GM12878 (cell line): ENCODE results near the gene ING3. TPM values are rescaled to one million over a fixed set of nuclear protein-coding genes. Genes with fewer than 3 reads are reported as not detected.

Source experiments
- ATAC-seq: fragments of 200-7000 bp; cut with Tn5 transposase; 3 replicates; pipeline ENCODE4 v1.9.1; 2020; ENCODE audit warnings: mild to moderate bottlenecking, moderate library complexity
- BruUV-seq: library from RNA; stranded (reverse); fragments of 400-500 nt; replicated peaks from 2 replicates; lab custom pipeline; 2021; lab: Mats Ljungman, UMichigan
- CTCF ChIA-PET: fragments of 300-600 bp; sonication (Branson Sonifier 250); formaldehyde crosslinking; extraction: SDS; loops from one replicate; lab custom pipeline; 2021; ENCODE audit warnings: inconsistent platforms; lab: Yijun Ruan, JAX
- POLR2A ChIA-PET: fragments of 350-600 bp; formaldehyde crosslinking; extraction: SDS; loops from one replicate; lab custom pipeline; 2021; ENCODE audit warnings: inconsistent platforms; lab: Charles Lee
- RAD21 ChIA-PET: fragments of 300-600 bp; sonication (Branson Sonifier 250); formaldehyde crosslinking; loops from one replicate; lab custom pipeline; 2023; ENCODE audit warnings: antibody characterized with exemption; ENCODE audit not compliant: unreplicated experiment; lab: Charles Lee
- SMC1A ChIA-PET: fragments of 300-600 bp; sonication (Branson Sonifier 250); formaldehyde crosslinking; loops from one replicate; lab custom pipeline; 2023; ENCODE audit not compliant: unreplicated experiment, uncharacterized antibody; lab: Charles Lee
- DNase-seq: peaks from one replicate; pipeline ENCODE4 v3.0.0-alpha.2; 2011; ENCODE audit warnings: low read depth, low spot score
- FAIRE-seq: peaks from 3 replicates; lab custom pipeline; 2011; peaks lifted over from hg19 to GRCh38; lab: Jason Lieb, UNC
- H2AFZ ChIP-seq: 2 replicates; pipeline ENCODE4 v1.6.0; 2011; ENCODE audit warnings: low read depth, low read length, control low read depth; ENCODE audit not compliant: control insufficient read depth
- H3K27ac ChIP-seq: 2 replicates; pipeline ENCODE4 v1.5.1; 2011; ENCODE audit warnings: control low read depth; ENCODE audit not compliant: control insufficient read depth, insufficient read depth
- H3K27me3 ChIP-seq, 2 experiments: replicated peaks in 1 of 2; 2 replicates each; pipeline versions ENCODE4 v1.6.0 to v1.6.1; 2011; ENCODE audit warnings: low read length in 1 of 2; ENCODE audit not compliant: control insufficient read depth in 2 of 2, insufficient read depth in 2 of 2
- H3K36me3 ChIP-seq, 2 experiments: 2 replicates each; pipeline ENCODE4 v1.5.1; 2011; ENCODE audit warnings: low read length in 1 of 2; ENCODE audit not compliant: control insufficient read depth in 2 of 2, insufficient read depth in 2 of 2
- H3K4me1 ChIP-seq: 2 replicates; pipeline ENCODE4 v1.6.1; 2011; ENCODE audit warnings: mild to moderate bottlenecking, low read length, moderate library complexity, mixed read lengths; ENCODE audit not compliant: control insufficient read depth, insufficient read depth
- H3K4me2 ChIP-seq: 2 replicates; pipeline ENCODE4 v1.6.0; 2011; ENCODE audit warnings: control low read depth; ENCODE audit not compliant: control insufficient read depth, insufficient read depth
- H3K4me3 ChIP-seq: fragments of 200-600 bp; sonication (generic); 2 replicates; pipeline ENCODE4 v1.5.1; 2016
- H3K79me2 ChIP-seq: 2 replicates; pipeline ENCODE4 v1.6.0; 2011; ENCODE audit warnings: low read length; ENCODE audit not compliant: control insufficient read depth, insufficient read depth
- H3K9ac ChIP-seq: 2 replicates; pipeline ENCODE4 v1.8.0; 2011; ENCODE audit warnings: low read length, control low read depth, mixed read lengths; ENCODE audit not compliant: control insufficient read depth, insufficient read depth
- H3K9me3 ChIP-seq: replicated peaks from 3 replicates; pipeline ENCODE4 v1.5.1; 2011; ENCODE audit warnings: mild to moderate bottlenecking, low read length; ENCODE audit not compliant: control insufficient read depth, insufficient read depth
- H4K20me1 ChIP-seq: 2 replicates; pipeline ENCODE4 v1.6.0; 2011; ENCODE audit not compliant: control insufficient read depth, insufficient read depth
- CBX3 ChIP-seq: fragments of 200-600 bp; sonication (generic); IDR thresholded peaks from 2 replicates; pipeline ENCODE4 v1.6.1; 2016; ENCODE audit warnings: low read depth, borderline replicate concordance
- CBX5 ChIP-seq: sonication (generic); IDR thresholded peaks from 2 replicates; pipeline ENCODE4 v1.6.1; 2016; ENCODE audit warnings: low read depth, moderate library complexity, mild to moderate bottlenecking, inconsistent platforms
- CHD1 ChIP-seq: IDR thresholded peaks from 2 replicates; pipeline ENCODE4 v1.6.1; 2012; ENCODE audit warnings: low read depth, low read length, improper control_type of control experiment
- CREM ChIP-seq: IDR thresholded peaks from 2 replicates; pipeline ENCODE4 v1.6.1; 2014; ENCODE audit warnings: antibody characterized with exemption, low read depth
- E4F1 ChIP-seq: fragments of 450-650 bp; IDR thresholded peaks from 2 replicates; pipeline ENCODE4 v1.6.1; 2018; ENCODE audit warnings: borderline replicate concordance, mild to moderate bottlenecking; ENCODE audit not compliant: partially characterized antibody
- IKZF2 ChIP-seq, 2 experiments: fragments of 450-650 bp; IDR thresholded peaks; 2 replicates each; pipeline ENCODE4 v1.6.1; 2017; ENCODE audit warnings: mild to moderate bottlenecking in 2 of 2, moderate library complexity in 2 of 2
- MYC ChIP-seq: IDR thresholded peaks from 2 replicates; pipeline ENCODE4 v1.6.1; 2011; ENCODE audit warnings: mild to moderate bottlenecking, low read length, moderate library complexity, inconsistent platforms; ENCODE audit not compliant: insufficient read depth, insufficient replicate concordance, insufficient read length, severe bottlenecking
- NBN ChIP-seq: fragments of 450-650 bp; IDR thresholded peaks from 2 replicates; pipeline ENCODE4 v1.6.1; 2016
- NFXL1 ChIP-seq: fragments of 450-650 bp; IDR thresholded peaks from 2 replicates; pipeline ENCODE4 v1.6.1; 2017; ENCODE audit warnings: antibody characterized with exemption, mild to moderate bottlenecking, borderline replicate concordance
- NR2C1 ChIP-seq: fragments of 450-650 bp; IDR thresholded peaks from 2 replicates; pipeline ENCODE4 v1.6.1; 2017; ENCODE audit warnings: antibody characterized with exemption, mild to moderate bottlenecking, moderate library complexity
- PML ChIP-seq: IDR thresholded peaks from 2 replicates; pipeline ENCODE4 v1.6.1; 2012; ENCODE audit warnings: low read length, inconsistent platforms
- PRDM15 ChIP-seq: fragments of 450-650 bp; formaldehyde crosslinking; IDR thresholded peaks from 2 replicates; pipeline ENCODE4 v1.4.0; 2020; ENCODE audit warnings: mild to moderate bottlenecking, moderate library complexity
- SIN3A ChIP-seq: IDR thresholded peaks from 2 replicates; pipeline ENCODE4 v1.6.1; 2012; ENCODE audit warnings: low read depth, low read length, improper control_type of control experiment
- SIX5 ChIP-seq: IDR thresholded peaks from 2 replicates; pipeline ENCODE4 v1.6.1; 2011; ENCODE audit warnings: mild to moderate bottlenecking, low read depth, low read length, moderate library complexity; ENCODE audit not compliant: severe bottlenecking
- SPI1 ChIP-seq: IDR thresholded peaks from 2 replicates; pipeline ENCODE4 v1.6.1; 2011; ENCODE audit warnings: low read depth, mild to moderate bottlenecking, low read length, moderate library complexity, borderline replicate concordance; ENCODE audit not compliant: insufficient read depth
- STAT1 ChIP-seq: fragments of 450-650 bp; conservative IDR thresholded peaks from 2 replicates; pipeline ENCODE4 v1.6.1; 2014; ENCODE audit warnings: antibody characterized with exemption, mild to moderate bottlenecking
- ZNF24 ChIP-seq: fragments of 450-650 bp; IDR thresholded peaks from 2 replicates; pipeline ENCODE4 v1.6.1; 2017; ENCODE audit warnings: antibody characterized with exemption, mild to moderate bottlenecking
- ZNF384 ChIP-seq: IDR thresholded peaks from 2 replicates; pipeline ENCODE4 v1.6.1; 2012; ENCODE audit warnings: low read depth, mild to moderate bottlenecking, low read length, improper control_type of control experiment, borderline replicate concordance
- WGBS: methylation state at CpG from one replicate; pipeline ENCODE4 v1.1.6; 2016; ENCODE audit warnings: low lambda C conversion rate; ENCODE audit not compliant: insufficient replicate concordance, insufficient coverage; ENCODE audit errors: missing lambda C conversion rate; 5-methylcytosine and 5-hydroxymethylcytosine counted together
- in situ Hi-C: fragments of 300-500 bp; cut with MboI; formaldehyde crosslinking; loops from 9 replicates; pipeline ENCODE4 v1.14.3; 2018; ENCODE audit warnings: mixed read lengths
- intact Hi-C: fragments of 100-400 bp; cut with micrococcal nuclease; formaldehyde crosslinking; loops from one replicate; pipeline ENCODE4 v1.14.2; 2022; ENCODE audit not compliant: unreplicated experiment
- polyA plus RNA-seq, 11 experiments: library from polyadenylated mRNA; depleted of rRNA in 4 of 11; unstranded in 6 of 11; stranded (reverse) in 5 of 11; fragments of >200 nt; fragmentation: Nextera tagmentation in 4 of 11; fragmentation: Illumina TruSeq in 1 of 11; extraction: Ambion mirVana in 4 of 11; extraction: Trizol in 1 of 11; gene quantifications; 1 replicate in 1 of 11; 2 replicates in 10 of 11; pipeline versions ENCODE4 v1.2.1 to v1.2.3, GENCODE V29; 2011 to 2016; ENCODE audit warnings: inconsistent platforms in 2 of 11, missing spikeins in 2 of 11, low read depth in 1 of 11
- total RNA-seq, 4 experiments: library from RNA; depleted of rRNA in 3 of 4; stranded (reverse); fragments of >200 nt in 3 of 4; fragmentation: Illumina TruSeq in 1 of 4; extraction: Trizol in 1 of 4; gene quantifications; 2 replicates each; pipeline versions ENCODE4 v1.2.1 to v1.2.3, GENCODE V29; 2013 to 2021

The ING3 gene
- total and polyA plus RNA-seq, 10 of the 15 experiments (the other 5 are each of a cell fraction or from before 2014, with no cell fraction given): 12.1 to 60.8 (median 28.8) TPM

- Histone ChIP-seq H3K4me3 (no peak overlapping the region), H3K9me3 (no peaks in the 10 kb centered on the region), H3K27ac (no peak overlapping the region), H3K79me2 (no peaks in the 10 kb centered on the region), H2AFZ (no peak overlapping the region), H3K36me3 (no peaks in the 10 kb centered on the region), H3K4me2 (no peak overlapping the region), H3K27me3 (no peaks in the 10 kb centered on the region), H3K9ac (no peak overlapping the region), H4K20me1 (no peaks in the 10 kb centered on the region), H3K4me1 (no peaks in the 10 kb centered on the region)
- WGBS: 67% methylated on average over 2 of the region's 2 CpGs
- FAIRE-seq (no peak), ATAC-seq (no peak), DNase-seq (no peak)
- CTCF ChIA-PET: interaction anchor here (0.7 to 1.3 kb wide), 3 partner anchors 12 to 225 kb away, joined by 3 to 4 read pairs (median 3); no protein-coding TSS in a partner anchor
- in situ Hi-C loops (no loop called here), intact Hi-C loops (no loop called here)
- SMC1A ChIA-PET: interaction anchor here (1.0 kb wide), 1 partner anchor 10 kb away, joined by 3 read pairs; no protein-coding TSS in a partner anchor
- no TSS peak for BruUV-seq
- RAD21 ChIA-PET: no interaction called here
- POLR2A ChIA-PET: interaction anchor here (0.9 kb wide), 1 partner anchor 9 kb away, joined by 6 read pairs; no protein-coding TSS in a partner anchor
- TF ChIP-seq NFXL1: no peak
- no peak for TF ChIP-seq CBX3
- no peak for TF ChIP-seq ZNF24
- TF ChIP-seq E4F1: no peak
- no peak for TF ChIP-seq MYC
- TF ChIP-seq SIN3A: no peak
- no peak for TF ChIP-seq CREM
- no peak for TF ChIP-seq PRDM15 (CRISPR knock-in tag)
- TF ChIP-seq STAT1: no peak
- TF ChIP-seq ZNF384: no peak
- no peak for TF ChIP-seq PML
- no peak for TF ChIP-seq NR2C1
- no peak for TF ChIP-seq CBX5
- no peak for TF ChIP-seq SIX5
- TF ChIP-seq NBN: no peak
- TF ChIP-seq IKZF2 (IDR thresholded peaks at IDR 0.05): no peak
- no peak for TF ChIP-seq SPI1
- TF ChIP-seq CHD1: no peak
Observed at GRCh38 chr7:121016966-121017365, 66.4 kb downstream of the ING3 start.
